ENCODE results near the gene ECHDC3.

ECHDC3 gene

DNA sequence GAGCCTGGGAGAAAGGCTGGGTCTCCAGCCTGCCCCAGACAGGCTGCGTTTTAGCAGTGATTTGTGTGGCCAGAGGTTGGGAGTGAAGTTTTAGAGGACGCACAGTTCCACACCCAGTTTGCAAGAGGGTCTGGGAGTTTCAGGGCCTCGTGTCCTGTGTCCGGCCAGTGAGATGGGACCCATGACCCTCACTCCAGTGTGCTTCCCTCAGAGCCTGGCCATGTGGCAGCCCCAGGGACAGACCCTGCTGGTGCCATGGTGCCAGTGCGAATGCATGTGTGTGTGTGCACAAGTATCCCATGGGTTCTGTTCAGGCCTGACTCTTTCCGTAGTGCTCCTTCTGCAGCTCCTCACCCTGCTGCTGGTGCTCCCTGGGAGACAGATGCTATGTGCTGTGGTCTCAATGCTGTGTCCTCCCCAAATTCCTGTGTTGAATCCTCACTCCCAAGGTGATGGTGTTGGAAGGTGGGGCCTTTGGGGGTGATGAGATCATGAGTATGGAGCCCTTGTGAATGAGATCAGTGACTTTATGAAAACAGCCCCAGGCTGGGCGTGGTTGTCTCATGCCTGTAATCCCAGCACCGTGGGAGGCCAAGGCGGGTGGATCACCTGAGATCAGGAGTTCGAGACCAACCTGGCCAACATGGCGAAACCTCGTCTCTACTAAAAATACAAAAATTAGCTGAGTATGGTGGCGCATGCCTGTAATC, 16.5 kb downstream of the ECHDC3 start:
- TF ChIP-seq, protein P1, sequence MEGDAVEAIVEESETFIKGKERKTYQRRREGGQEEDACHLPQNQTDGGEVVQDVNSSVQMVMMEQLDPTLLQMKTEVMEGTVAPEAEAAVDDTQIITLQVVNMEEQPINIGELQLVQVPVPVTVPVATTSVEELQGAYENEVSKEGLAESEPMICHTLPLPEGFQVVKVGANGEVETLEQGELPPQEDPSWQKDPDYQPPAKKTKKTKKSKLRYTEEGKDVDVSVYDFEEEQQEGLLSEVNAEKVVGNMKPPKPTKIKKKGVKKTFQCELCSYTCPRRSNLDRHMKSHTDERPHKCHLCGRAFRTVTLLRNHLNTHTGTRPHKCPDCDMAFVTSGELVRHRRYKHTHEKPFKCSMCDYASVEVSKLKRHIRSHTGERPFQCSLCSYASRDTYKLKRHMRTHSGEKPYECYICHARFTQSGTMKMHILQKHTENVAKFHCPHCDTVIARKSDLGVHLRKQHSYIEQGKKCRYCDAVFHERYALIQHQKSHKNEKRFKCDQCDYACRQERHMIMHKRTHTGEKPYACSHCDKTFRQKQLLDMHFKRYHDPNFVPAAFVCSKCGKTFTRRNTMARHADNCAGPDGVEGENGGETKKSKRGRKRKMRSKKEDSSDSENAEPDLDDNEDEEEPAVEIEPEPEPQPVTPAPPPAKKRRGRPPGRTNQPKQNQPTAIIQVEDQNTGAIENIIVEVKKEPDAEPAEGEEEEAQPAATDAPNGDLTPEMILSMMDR (conservative IDR thresholded peaks at IDR 0.05; ENCODE audit: low read depth, low read length): no peak
- no peak overlapping the region for H3K4me3 ChIP-seq (ENCODE audit: low read length)
- no peak for DNase-seq (ENCODE audit: low read depth)

DNA sequence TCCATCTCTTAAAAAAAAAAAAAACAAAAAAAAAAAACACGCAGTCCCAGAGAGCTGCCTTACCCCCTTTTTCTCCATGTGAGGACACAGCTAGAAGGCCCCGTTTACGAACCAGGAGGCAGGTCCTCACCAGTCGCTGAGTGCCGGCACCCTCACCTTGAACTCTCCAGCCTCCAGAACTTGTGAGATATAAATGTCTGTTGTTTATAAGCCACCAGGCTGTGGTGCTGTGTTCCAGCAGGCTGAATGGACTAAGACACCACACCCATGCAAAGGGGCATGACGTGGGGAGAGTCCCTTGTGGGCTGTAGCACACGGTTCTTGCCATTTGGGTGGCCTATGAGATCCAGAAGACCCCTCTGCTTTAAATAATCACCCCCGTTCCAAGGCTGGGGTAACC, 17.2 kb downstream of the ECHDC3 start:
- DNase-seq (ENCODE audit: low read depth): no peak
- H3K4me3 ChIP-seq (ENCODE audit: low read length): no peak overlapping the region
- TF ChIP-seq, protein P1 (conservative IDR thresholded peaks at IDR 0.05; ENCODE audit: low read depth, low read length): no peak

DNA sequence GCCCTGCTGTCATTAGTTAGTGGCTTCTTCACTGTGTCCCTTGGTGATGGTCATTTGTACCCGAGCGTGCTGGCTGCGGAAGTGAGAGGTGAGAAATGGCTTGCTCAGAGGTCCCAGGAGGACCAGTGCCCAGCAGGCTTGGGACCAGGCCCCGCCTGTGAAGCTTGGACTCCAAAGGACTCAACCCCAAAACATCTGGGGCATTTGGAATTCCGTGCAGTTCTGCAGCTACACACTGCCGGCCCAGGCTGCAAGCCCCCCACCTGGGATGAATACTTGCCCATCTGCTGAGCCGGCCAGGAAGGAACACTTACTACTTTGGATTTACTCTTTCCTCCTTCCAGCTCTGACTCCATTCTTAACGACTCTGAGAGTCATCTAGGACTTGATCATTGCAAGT, 18.0 kb downstream of the ECHDC3 start:
- no peak for DNase-seq (ENCODE audit: low read depth)
- no peak overlapping the region for H3K4me3 ChIP-seq (ENCODE audit: low read length)

DNA sequence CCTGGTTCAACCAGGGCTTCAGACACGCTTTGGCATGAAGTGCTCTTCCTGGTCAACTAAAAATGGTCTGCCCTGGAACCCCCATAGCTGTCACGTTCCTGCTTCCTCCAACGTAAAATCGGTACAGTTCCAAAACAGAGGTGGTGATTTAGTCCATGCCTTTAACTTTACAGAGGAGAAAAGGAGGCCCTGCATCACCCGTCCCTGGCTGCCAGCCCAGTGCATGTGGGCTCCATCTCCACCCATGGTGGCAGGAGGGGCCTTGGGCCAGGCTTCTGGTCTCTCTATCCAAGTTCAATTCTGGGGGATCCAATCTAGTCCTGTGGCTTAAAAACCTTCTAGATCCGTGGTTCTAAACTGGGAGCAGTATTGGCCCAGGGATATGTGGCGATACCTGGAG, 18.7 kb downstream of the ECHDC3 start:
- H3K4me3 ChIP-seq (ENCODE audit: low read length): no peak overlapping the region
- TF ChIP-seq, protein P1 (conservative IDR thresholded peaks at IDR 0.05; ENCODE audit: low read depth, low read length): no peak
- no peak for DNase-seq (ENCODE audit: low read depth)

More for the DNA sequence above, 18.0 kb downstream of the ECHDC3 start:
- TF ChIP-seq, protein P1 (conservative IDR thresholded peaks at IDR 0.05; ENCODE audit: low read depth, low read length): no peak

DNA sequence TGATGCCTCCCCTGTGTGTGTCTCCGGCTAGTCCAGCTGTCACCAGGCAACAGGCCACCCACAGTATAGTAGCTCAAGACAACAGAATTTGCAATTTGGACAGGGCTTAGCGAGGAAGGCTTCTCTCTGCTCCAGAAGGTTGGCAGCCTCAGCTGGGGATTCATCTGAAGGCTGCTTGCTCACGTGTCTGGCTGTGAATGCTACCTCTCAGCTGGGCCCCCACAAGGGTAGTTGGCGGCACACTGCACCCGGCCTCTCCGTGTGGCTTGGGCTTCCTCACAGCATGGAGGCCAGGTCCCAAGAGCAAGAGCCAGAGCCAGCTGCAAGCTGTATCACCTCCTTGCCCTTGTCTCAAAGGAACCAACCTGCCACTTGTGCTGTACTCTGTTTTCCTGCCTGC, 19.2 kb downstream of the ECHDC3 start:
- DNase-seq (ENCODE audit: low read depth): no peak
- TF ChIP-seq, protein P1 (conservative IDR thresholded peaks at IDR 0.05; ENCODE audit: low read depth, low read length): no peak
- H3K4me3 ChIP-seq (ENCODE audit: low read length): no peak overlapping the region

DNA sequence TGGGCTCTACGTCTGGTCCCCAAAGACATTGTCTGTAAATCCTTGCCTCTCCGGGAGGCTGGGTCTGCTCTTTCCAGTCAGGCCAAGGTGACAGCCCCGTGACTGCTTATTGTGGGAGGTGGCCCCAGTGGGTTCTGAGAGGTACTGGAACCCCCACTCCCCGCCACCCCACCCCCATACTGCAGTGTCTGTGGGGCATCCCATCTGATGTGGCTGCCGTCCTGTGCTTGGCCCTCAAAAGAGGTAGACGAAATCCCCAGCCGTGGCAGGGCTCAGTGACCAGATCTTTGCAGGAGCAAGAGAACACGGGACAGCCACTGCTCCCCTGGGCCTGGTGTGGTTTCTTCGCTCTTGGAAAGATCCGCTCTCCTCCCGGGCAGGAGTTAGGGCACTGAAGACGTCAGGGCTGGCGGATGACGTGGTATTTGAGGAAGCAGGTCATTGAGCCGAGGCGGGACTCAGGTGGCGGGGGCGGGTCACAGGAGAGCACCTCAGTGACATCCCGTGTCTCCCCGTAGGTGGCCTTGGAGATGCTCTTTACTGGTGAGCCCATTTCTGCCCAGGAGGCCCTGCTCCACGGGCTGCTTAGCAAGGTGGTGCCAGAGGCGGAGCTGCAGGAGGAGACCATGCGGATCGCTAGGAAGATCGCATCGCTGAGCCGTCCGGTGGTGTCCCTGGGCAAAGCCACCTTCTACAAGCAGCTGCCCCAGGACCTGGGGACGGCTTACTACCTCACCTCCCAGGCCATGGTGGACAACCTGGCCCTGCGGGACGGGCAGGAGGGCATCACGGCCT, 20.7 kb downstream of the ECHDC3 start:
- TF ChIP-seq, protein P1 (conservative IDR thresholded peaks at IDR 0.05; ENCODE audit: low read depth, low read length): no peak
- DNase-seq (ENCODE audit: low read depth): no peak
- H3K4me3 ChIP-seq (ENCODE audit: low read length): no peak overlapping the region

DNA sequence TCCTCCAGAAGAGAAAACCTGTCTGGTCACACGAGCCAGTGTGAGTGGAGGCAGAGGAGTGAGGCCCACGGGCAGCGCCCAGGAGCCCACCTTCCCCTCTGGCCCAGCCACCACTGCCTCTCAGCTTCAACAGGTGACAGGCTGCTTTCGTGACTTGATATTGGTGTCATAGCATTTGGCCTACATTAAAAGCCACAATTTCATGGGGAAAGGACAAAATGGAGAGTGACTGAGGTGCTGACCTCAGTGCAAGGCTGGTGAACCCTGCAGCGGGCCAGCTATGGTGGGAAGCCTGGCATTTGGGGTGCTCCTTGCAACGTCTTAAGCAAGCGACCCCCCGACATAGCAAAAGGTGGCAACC, 21.3 kb downstream of the ECHDC3 start:
- no peak overlapping the region for H3K4me3 ChIP-seq (ENCODE audit: low read length)
- no peak for DNase-seq (ENCODE audit: low read depth)
- TF ChIP-seq, protein P1 (conservative IDR thresholded peaks at IDR 0.05; ENCODE audit: low read depth, low read length): no peak
